ENCODE results near the gene DOCK2.

- no peak for TF ChIP-seq CTCF (IDR thresholded peaks at IDR 0.05)
- no peak for TF ChIP-seq ZFX (IDR thresholded peaks at IDR 0.05; ENCODE audit: borderline replicate concordance)
Observed at GRCh38 chr5:169971780-169972179, 334.7 kb downstream of the DOCK2 start.
